Vagina (tissue), 2 donors: ENCODE data around the gene CRKL.

Source experiments
- POLR2A ChIP-seq, 2 donors: fragments of 450-650 bp; IDR thresholded peaks; one replicate each; pipeline ENCODE4 v1.6.1; 2017; ENCODE audit warnings: antibody characterized with exemption in 2 of 2, mild to moderate bottlenecking in 2 of 2, moderate library complexity in 2 of 2
- POLR2AphosphoS5 ChIP-seq, 2 donors: sonication (generic); formaldehyde crosslinking; IDR thresholded peaks; one replicate each; pipeline ENCODE4 v1.9.0; 2017; ENCODE audit warnings: antibody characterized with exemption in 2 of 2, mild to moderate bottlenecking in 2 of 2, low read depth in 1 of 2; ENCODE audit not compliant: insufficient read depth in 1 of 2
- TF ChIP-seq, protein P1 (sequence below), 3 experiments: fragments of 450-650 bp in 2 of 3; fragments of 200-600 bp in 1 of 3; sonication (generic) in 1 of 3; IDR thresholded peaks; one replicate each; pipeline ENCODE4 v1.5.1; 2017 to 2019; ENCODE audit warnings: antibody characterized with exemption in 3 of 3, mild to moderate bottlenecking in 2 of 3, moderate library complexity in 2 of 3

DNA sequence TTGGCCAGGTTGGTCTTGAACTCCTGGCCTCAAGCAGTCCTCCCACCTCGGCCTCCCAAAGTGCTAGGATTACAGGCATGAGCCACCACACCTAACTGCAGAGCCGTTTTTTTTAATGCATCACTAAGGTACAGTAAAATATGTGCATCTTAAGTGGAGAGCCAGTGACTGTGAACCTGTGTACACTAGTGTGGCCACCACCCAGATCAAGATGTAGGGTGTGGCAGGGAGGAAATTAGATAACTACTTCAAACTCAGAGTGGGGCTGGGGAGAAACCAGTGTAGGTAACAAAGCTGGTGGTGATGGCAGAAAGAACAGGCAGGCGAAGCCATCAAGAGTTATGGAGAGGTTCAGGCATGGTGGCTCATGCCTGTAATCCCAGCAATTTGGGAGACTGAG lies 44.0 kb upstream of the CRKL start:
- TF ChIP-seq, protein P1, sequence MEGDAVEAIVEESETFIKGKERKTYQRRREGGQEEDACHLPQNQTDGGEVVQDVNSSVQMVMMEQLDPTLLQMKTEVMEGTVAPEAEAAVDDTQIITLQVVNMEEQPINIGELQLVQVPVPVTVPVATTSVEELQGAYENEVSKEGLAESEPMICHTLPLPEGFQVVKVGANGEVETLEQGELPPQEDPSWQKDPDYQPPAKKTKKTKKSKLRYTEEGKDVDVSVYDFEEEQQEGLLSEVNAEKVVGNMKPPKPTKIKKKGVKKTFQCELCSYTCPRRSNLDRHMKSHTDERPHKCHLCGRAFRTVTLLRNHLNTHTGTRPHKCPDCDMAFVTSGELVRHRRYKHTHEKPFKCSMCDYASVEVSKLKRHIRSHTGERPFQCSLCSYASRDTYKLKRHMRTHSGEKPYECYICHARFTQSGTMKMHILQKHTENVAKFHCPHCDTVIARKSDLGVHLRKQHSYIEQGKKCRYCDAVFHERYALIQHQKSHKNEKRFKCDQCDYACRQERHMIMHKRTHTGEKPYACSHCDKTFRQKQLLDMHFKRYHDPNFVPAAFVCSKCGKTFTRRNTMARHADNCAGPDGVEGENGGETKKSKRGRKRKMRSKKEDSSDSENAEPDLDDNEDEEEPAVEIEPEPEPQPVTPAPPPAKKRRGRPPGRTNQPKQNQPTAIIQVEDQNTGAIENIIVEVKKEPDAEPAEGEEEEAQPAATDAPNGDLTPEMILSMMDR (IDR thresholded peaks at IDR 0.05), result no peak
- TF ChIP-seq POLR2A (IDR thresholded peaks at IDR 0.05), result no peak
- TF ChIP-seq POLR2AphosphoS5 (IDR thresholded peaks at IDR 0.05; ENCODE audit: insufficient read depth in 1 of 2, low read depth in 1 of 2), result no peak
